Stimulated activated CD8-positive, alpha-beta memory T cell treated with anti-CD3 and anti-CD28 coated beads, Interleukin-12 subunit alpha, Interleukin-12 subunit beta, amount 100 ng/mL, for 1 hour (primary cell): ENCODE measurements around the gene MME.

Experiments
- DNase-seq: peaks from one replicate; pipeline ENCODE4 v3.0.0-alpha.2; 2020; ENCODE audit warnings: low read depth

Gene MME

GRCh38 chr3:155147588-155147987 is 67.5 kb downstream of the MME start:
- DNase-seq, result no peak

- DNase-seq, result no peak
These were observed 69.4 kb downstream of the MME start for GRCh38 chr3:155149494-155149893.

- no peak for DNase-seq
These were observed 73.4 kb downstream of the MME start for GRCh38 chr3:155153242-155154186.

GRCh38 chr3:155154255-155154654 is 74.1 kb downstream of the MME start:
- DNase-seq, result no peak

- DNase-seq, result no peak
These were observed 78.4 kb downstream of the MME start for GRCh38 chr3:155158346-155159037.

GRCh38 chr3:155159301-155159700 is 79.2 kb downstream of the MME start:
- no peak for DNase-seq

GRCh38 chr3:155161640-155162292 is 81.6 kb downstream of the MME start:
- DNase-seq, result no peak

- DNase-seq, result no peak
These were observed 84.2 kb downstream of the MME start for GRCh38 chr3:155164306-155164705.

GRCh38 chr3:155166441-155166840 is 86.3 kb downstream of the MME start:
- no peak for DNase-seq

- no peak for DNase-seq
These were observed 89.1 kb downstream of the MME start for GRCh38 chr3:155169197-155169596.

GRCh38 chr3:155173771-155174170 is 93.7 kb downstream of the MME start:
- DNase-seq, result no peak

- DNase-seq, result no peak
These were observed 98.8 kb downstream of the MME start for GRCh38 chr3:155178810-155179436.

GRCh38 chr3:155179437-155179827 is 99.3 kb downstream of the MME start:
- DNase-seq, result no peak

- no peak for DNase-seq
These were observed 100.0 kb downstream of the MME start for GRCh38 chr3:155179966-155180757.

- DNase-seq, result no peak
These were observed 102.3 kb downstream of the MME start for GRCh38 chr3:155182467-155182866.

GRCh38 chr3:155184011-155184410 is 103.9 kb downstream of the MME start:
- DNase-seq, result no peak

GRCh38 chr3:155185631-155186071 is 105.5 kb downstream of the MME start:
- DNase-seq, result no peak

- no peak for DNase-seq
These were observed 107.9 kb downstream of the MME start for GRCh38 chr3:155188031-155188430.

- DNase-seq, result no peak
These were observed 109.4 kb downstream of the MME start for GRCh38 chr3:155189478-155189877.

- DNase-seq, result no peak
These were observed 110.6 kb downstream of the MME start for GRCh38 chr3:155190691-155191090.

GRCh38 chr3:155192957-155193746 is 113.0 kb downstream of the MME start:
- no peak for DNase-seq
